Neural cell (in vitro differentiated cells): ENCODE measurements around the gene TIMP4. TPM values are rescaled to one million over a fixed set of nuclear protein-coding genes. Genes with fewer than 3 reads are reported as not detected.

Experiments used
- H2AFZ ChIP-seq: fragments of 200-600, 300-800 bp; sonication (generic), shearing (Covaris generic); 2 replicates; pipeline ENCODE4 v1.6.0; 2014; ENCODE audit warnings: low read depth, mild to moderate bottlenecking, antibody characterized with exemption, low read length, moderate library complexity
- H3F3A ChIP-seq: fragments of 200-600 bp; shearing (Covaris generic); 2 replicates; pipeline ENCODE4 v1.6.1; 2016; ENCODE audit warnings: mild to moderate bottlenecking, moderate library complexity, mixed read lengths, antibody characterized with exemption, low read length; ENCODE audit not compliant: insufficient read depth, poor library complexity, severe bottlenecking
- H3K27ac ChIP-seq: fragments of 200-600, 300-800 bp; sonication (generic), shearing (Covaris generic); 2 replicates; pipeline ENCODE4 v1.5.1; 2014; ENCODE audit warnings: mild to moderate bottlenecking, low read length, moderate library complexity
- H3K27me3 ChIP-seq: fragments of 300-800, 200-600 bp; sonication (generic), shearing (Covaris generic); 2 replicates; pipeline ENCODE4 v1.6.0; 2014; ENCODE audit warnings: mild to moderate bottlenecking, low read depth, low read length, moderate library complexity; ENCODE audit not compliant: insufficient read depth
- H3K36me3 ChIP-seq: fragments of 300-800, 200-600 bp; sonication (generic), shearing (Covaris generic); 2 replicates; pipeline ENCODE4 v1.5.1; 2014; ENCODE audit warnings: mild to moderate bottlenecking, antibody characterized with exemption, low read length, moderate library complexity; ENCODE audit not compliant: insufficient read depth
- H3K4me2 ChIP-seq: fragments of 300-800, 200-600 bp; sonication (generic), shearing (Covaris generic); 2 replicates; pipeline ENCODE4 v1.6.0; 2014; ENCODE audit warnings: mild to moderate bottlenecking, low read length
- H3K4me3 ChIP-seq: fragments of 300-800, 200-600 bp; sonication (generic), shearing (Covaris generic); 2 replicates; pipeline ENCODE4 v1.5.1; 2014; ENCODE audit warnings: mild to moderate bottlenecking, low read length, moderate library complexity
- H3K79me2 ChIP-seq: fragments of 200-600 bp; shearing (Covaris generic); replicated peaks from 2 replicates; pipeline ENCODE4 v1.6.0; 2014; ENCODE audit warnings: mild to moderate bottlenecking, low read length, moderate library complexity; ENCODE audit not compliant: insufficient read depth
- H3K9ac ChIP-seq: fragments of 300-800, 200-600 bp; sonication (generic), shearing (Covaris generic); 2 replicates; pipeline ENCODE4 v1.6.1; 2016; ENCODE audit warnings: mild to moderate bottlenecking, low read length, mixed read lengths
- H3K9me2 ChIP-seq: fragments of 200-600 bp; shearing (Covaris generic); 2 replicates; pipeline ENCODE4 v1.6.1; 2016; ENCODE audit warnings: mild to moderate bottlenecking, low read length, mixed read lengths; ENCODE audit not compliant: insufficient read depth
- H3K9me3 ChIP-seq: fragments of 200-600, 300-800 bp; sonication (generic), shearing (Covaris generic); 2 replicates; pipeline ENCODE4 v1.6.1; 2016; ENCODE audit warnings: mild to moderate bottlenecking, mixed run types, low read length, moderate library complexity, mixed read lengths
- H4K20me1 ChIP-seq: fragments of 200-600 bp; shearing (Covaris generic); 2 replicates; pipeline ENCODE4 v1.6.1; 2016; ENCODE audit warnings: mild to moderate bottlenecking, mixed run types; ENCODE audit not compliant: insufficient read depth
- EP300 ChIP-seq: fragments of 450-650 bp; conservative IDR thresholded peaks from 2 replicates; pipeline ENCODE4 v1.6.1; 2014; ENCODE audit warnings: antibody characterized with exemption, mild to moderate bottlenecking, moderate library complexity; ENCODE audit not compliant: poor library complexity, severe bottlenecking
- EZH2 ChIP-seq: fragments of 200-600, 300-800 bp; shearing (Covaris generic), sonication (generic); IDR thresholded peaks from 2 replicates; pipeline ENCODE4 v1.6.1; 2014; ENCODE audit warnings: antibody characterized with exemption, low read length, borderline replicate concordance, mild to moderate bottlenecking; ENCODE audit not compliant: insufficient read depth, poor library complexity, severe bottlenecking
- MXI1 ChIP-seq: fragments of 450-650 bp; conservative IDR thresholded peaks from 2 replicates; pipeline ENCODE4 v1.6.1; 2014; ENCODE audit warnings: antibody characterized with exemption, mild to moderate bottlenecking; ENCODE audit not compliant: poor library complexity, severe bottlenecking
- POLR2AphosphoS5 ChIP-seq: IDR thresholded peaks from 2 replicates; pipeline ENCODE4 v1.6.1; 2012
- RAD21 ChIP-seq: fragments of 450-650 bp; conservative IDR thresholded peaks from 2 replicates; pipeline ENCODE4 v1.6.1; 2014; ENCODE audit warnings: antibody characterized with exemption, mild to moderate bottlenecking, moderate library complexity
- SMC3 ChIP-seq: fragments of 450-650 bp; conservative IDR thresholded peaks from 2 replicates; pipeline ENCODE4 v1.6.1; 2014; ENCODE audit warnings: antibody characterized with exemption, mild to moderate bottlenecking, moderate library complexity; ENCODE audit not compliant: poor library complexity
- TAF1 ChIP-seq: IDR thresholded peaks from 2 replicates; pipeline ENCODE4 v1.6.1; 2012; ENCODE audit warnings: low read depth
- polyA plus RNA-seq: library from polyadenylated mRNA; depleted of rRNA; stranded (reverse); fragments of >200 nt; gene quantifications from 2 replicates; pipeline ENCODE4 v1.2.3, GENCODE V29; 2014
- TF ChIP-seq, protein P1 (sequence below): fragments of 450-650 bp; IDR thresholded peaks from 2 replicates; pipeline ENCODE4 v1.5.1; 2014; ENCODE audit warnings: antibody characterized with exemption, mild to moderate bottlenecking, moderate library complexity; ENCODE audit not compliant: poor library complexity, severe bottlenecking
- TF ChIP-seq, protein P2 (sequence below): IDR thresholded peaks from 2 replicates; pipeline ENCODE4 v1.6.1; 2012; ENCODE audit warnings: borderline replicate concordance

Gene TIMP4
- polyA plus RNA-seq, 1 donor from 2014 or later: not detected

DNA sequence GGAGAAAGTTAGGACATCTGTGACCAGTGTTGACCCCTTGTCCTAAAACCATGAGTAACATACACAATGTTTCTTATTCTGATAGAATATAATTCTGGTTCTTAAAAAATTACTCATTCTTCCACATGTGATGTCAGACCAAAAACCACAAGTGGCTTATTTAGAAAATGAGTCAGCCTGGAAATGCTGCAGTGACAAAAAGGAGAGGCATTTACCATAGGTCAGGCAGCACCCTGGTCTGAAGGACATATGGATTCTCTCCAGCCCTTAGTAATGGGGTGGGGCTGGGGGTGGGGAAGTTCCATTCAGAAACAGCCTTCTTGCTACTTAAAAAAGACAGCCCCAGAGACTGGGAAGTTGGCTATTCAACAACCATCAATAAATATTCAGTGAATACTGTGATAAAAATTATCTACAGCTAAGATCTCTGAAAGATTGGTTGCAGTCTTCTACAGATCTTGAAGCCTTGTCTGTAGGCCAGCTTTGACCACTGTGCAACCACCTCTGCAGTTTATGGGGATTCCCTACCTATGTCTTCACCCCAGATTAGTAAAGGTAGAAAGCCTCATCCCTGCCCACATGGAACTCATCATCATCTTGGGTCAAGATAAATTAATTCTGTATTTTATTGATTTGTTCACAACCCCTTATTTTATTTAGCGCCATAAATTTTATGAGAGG, 34.9 kb upstream of the TIMP4 start:
- no peak overlapping the region for H3K27ac ChIP-seq
- H3K9ac ChIP-seq: no peak overlapping the region
- no peaks in the 10 kb centered on the region for H4K20me1 ChIP-seq
- H3K79me2 ChIP-seq: no peaks in the 10 kb centered on the region
- no peaks in the 10 kb centered on the region for H3K9me2 ChIP-seq
- H3K36me3 ChIP-seq: no peaks in the 10 kb centered on the region
- TF ChIP-seq, protein P1, sequence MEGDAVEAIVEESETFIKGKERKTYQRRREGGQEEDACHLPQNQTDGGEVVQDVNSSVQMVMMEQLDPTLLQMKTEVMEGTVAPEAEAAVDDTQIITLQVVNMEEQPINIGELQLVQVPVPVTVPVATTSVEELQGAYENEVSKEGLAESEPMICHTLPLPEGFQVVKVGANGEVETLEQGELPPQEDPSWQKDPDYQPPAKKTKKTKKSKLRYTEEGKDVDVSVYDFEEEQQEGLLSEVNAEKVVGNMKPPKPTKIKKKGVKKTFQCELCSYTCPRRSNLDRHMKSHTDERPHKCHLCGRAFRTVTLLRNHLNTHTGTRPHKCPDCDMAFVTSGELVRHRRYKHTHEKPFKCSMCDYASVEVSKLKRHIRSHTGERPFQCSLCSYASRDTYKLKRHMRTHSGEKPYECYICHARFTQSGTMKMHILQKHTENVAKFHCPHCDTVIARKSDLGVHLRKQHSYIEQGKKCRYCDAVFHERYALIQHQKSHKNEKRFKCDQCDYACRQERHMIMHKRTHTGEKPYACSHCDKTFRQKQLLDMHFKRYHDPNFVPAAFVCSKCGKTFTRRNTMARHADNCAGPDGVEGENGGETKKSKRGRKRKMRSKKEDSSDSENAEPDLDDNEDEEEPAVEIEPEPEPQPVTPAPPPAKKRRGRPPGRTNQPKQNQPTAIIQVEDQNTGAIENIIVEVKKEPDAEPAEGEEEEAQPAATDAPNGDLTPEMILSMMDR: no peak
- no peak overlapping the region for H3K4me2 ChIP-seq
- no peaks in the 10 kb centered on the region for H3K27me3 ChIP-seq
- no peaks in the 10 kb centered on the region for H3K9me3 ChIP-seq
- no peaks in the 10 kb centered on the region for H3F3A ChIP-seq
- H2AFZ ChIP-seq: no peak overlapping the region
- H3K4me3 ChIP-seq: no peak overlapping the region

DNA sequence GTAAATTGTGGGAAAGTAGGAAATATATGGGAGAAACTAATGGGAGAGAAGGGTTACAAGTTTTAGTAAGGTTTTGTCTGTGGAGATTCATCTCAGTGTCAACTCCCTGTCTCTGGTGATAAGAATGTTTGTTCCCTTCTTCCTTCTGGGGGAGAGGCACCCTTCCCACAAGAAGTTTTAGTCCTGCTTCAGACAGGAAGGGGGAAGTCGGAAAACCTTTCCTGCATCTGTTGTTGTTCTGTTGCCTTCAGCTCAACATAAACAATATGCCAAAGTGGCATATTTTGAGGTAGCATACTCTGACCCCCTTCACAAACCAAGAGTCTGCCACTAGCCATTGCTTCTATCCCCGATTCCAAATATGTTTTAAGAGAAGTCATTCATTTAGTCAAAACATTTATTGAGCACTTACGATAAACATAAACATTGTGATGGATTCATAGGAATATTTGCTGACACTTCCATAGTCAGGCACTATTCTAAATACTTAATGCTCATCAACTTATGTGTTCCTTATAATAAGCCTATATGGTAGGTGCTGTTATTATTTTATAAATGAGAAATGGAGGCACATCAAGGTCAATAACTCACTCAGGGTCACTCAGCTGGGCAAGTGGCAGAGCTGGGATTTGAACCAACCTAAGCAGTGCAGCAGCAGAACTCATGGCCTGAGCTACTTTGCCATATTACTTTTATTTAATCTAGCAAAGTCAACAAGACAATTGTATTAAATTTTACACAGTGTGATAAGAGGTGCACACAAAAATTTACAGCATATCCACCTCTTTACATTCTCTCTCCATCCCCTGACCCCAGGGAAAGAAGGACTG, 34.2 kb upstream of the TIMP4 start:
- no peak overlapping the region for H3K9ac ChIP-seq
- no peaks in the 10 kb centered on the region for H4K20me1 ChIP-seq
- H3K36me3 ChIP-seq: no peaks in the 10 kb centered on the region
- no peak overlapping the region for H3K27ac ChIP-seq
- no peaks in the 10 kb centered on the region for H3K27me3 ChIP-seq
- no peak overlapping the region for H2AFZ ChIP-seq
- H3K4me3 ChIP-seq: no peak overlapping the region
- no peak for TF ChIP-seq RAD21
- no peak for TF ChIP-seq MXI1
- no peak for TF ChIP-seq TAF1
- no peaks in the 10 kb centered on the region for H3F3A ChIP-seq
- H3K9me3 ChIP-seq: no peaks in the 10 kb centered on the region
- H3K79me2 ChIP-seq: no peaks in the 10 kb centered on the region
- H3K4me2 ChIP-seq: no peak overlapping the region
- H3K9me2 ChIP-seq: no peaks in the 10 kb centered on the region

DNA sequence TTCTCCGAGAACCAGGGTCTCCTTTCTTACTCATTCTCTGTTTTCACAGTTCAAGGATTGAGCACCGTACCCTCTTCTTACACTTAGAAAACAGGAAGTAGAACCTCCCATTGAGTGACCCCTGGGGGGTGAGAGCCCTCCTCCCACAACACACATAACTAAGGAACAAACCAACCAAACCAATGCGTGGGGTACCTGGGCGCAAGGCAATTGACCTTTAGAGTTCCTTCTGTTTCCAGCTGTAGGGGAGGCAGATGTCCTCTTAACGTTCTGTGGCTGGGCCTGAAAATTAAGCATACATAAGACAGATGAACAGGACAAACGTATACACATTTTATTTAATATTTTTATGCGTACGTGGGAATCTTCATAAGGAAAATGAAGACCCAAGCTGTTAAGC, 33.5 kb upstream of the TIMP4 start:
- no peaks in the 10 kb centered on the region for H3K9me2 ChIP-seq
- H3K36me3 ChIP-seq: no peaks in the 10 kb centered on the region
- no peaks in the 10 kb centered on the region for H3K27me3 ChIP-seq
- H3K4me3 ChIP-seq: no peak overlapping the region
- no peak overlapping the region for H3K9ac ChIP-seq
- no peaks in the 10 kb centered on the region for H4K20me1 ChIP-seq
- no peaks in the 10 kb centered on the region for H3K9me3 ChIP-seq
- TF ChIP-seq EP300 (no peak), SMC3 (no peak), MXI1 (no peak), RAD21 (no peak), POLR2AphosphoS5 (no peak), TAF1 (no peak), EZH2 (no peak)
- TF ChIP-seq, protein P2, sequence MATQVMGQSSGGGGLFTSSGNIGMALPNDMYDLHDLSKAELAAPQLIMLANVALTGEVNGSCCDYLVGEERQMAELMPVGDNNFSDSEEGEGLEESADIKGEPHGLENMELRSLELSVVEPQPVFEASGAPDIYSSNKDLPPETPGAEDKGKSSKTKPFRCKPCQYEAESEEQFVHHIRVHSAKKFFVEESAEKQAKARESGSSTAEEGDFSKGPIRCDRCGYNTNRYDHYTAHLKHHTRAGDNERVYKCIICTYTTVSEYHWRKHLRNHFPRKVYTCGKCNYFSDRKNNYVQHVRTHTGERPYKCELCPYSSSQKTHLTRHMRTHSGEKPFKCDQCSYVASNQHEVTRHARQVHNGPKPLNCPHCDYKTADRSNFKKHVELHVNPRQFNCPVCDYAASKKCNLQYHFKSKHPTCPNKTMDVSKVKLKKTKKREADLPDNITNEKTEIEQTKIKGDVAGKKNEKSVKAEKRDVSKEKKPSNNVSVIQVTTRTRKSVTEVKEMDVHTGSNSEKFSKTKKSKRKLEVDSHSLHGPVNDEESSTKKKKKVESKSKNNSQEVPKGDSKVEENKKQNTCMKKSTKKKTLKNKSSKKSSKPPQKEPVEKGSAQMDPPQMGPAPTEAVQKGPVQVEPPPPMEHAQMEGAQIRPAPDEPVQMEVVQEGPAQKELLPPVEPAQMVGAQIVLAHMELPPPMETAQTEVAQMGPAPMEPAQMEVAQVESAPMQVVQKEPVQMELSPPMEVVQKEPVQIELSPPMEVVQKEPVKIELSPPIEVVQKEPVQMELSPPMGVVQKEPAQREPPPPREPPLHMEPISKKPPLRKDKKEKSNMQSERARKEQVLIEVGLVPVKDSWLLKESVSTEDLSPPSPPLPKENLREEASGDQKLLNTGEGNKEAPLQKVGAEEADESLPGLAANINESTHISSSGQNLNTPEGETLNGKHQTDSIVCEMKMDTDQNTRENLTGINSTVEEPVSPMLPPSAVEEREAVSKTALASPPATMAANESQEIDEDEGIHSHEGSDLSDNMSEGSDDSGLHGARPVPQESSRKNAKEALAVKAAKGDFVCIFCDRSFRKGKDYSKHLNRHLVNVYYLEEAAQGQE: no peak
- TF ChIP-seq, protein P1: no peak
- no peak overlapping the region for H2AFZ ChIP-seq
- H3K27ac ChIP-seq: no peak overlapping the region
- H3F3A ChIP-seq: no peaks in the 10 kb centered on the region
- H3K4me2 ChIP-seq: no peak overlapping the region
- no peaks in the 10 kb centered on the region for H3K79me2 ChIP-seq
